ENCODE data around the gene AJAP1. TPM values are rescaled to one million over a fixed set of nuclear protein-coding genes. Genes with fewer than 3 reads are reported as not detected.

AJAP1 gene
- total RNA-seq, 3 donors from 2014 or later, result 0.16 to 0.66 (median 0.44) TPM

- H3K9me3 ChIP-seq, result peaks cover 0 to 11% of the 10 kb centered on the region in 2 donors
- no peak for DNase-seq (ENCODE audit: low spot score in 2 of 2)
- intact Hi-C loops (cut with DNase I; ENCODE audit: low total_unique reads), result no loop called here
- H3K27ac ChIP-seq, result no peak overlapping the region
- no peaks in the 10 kb centered on the region for H3K4me1 ChIP-seq
- peaks cover 0 to 17% of the 10 kb centered on the region in 2 donors for H3K27me3 ChIP-seq
- no peak for TF ChIP-seq CTCF (IDR thresholded peaks at IDR 0.05)
- no peak for TF ChIP-seq POLR2A (IDR thresholded peaks at IDR 0.05)
- TF ChIP-seq POLR2AphosphoS5 (IDR thresholded peaks at IDR 0.05), result no peak
- no peaks in the 10 kb centered on the region for H3K36me3 ChIP-seq
- no peak overlapping the region for H3K4me3 ChIP-seq
These were observed 80.4 kb downstream of the AJAP1 start for GRCh38 chr1:4734791-4735190.

GRCh38 chr1:4736254-4736653 lies 81.8 kb downstream of the AJAP1 start:
- intact Hi-C loops (cut with DNase I; ENCODE audit: low total_unique reads), result no loop called here
- Histone ChIP-seq H3K27ac (no peak overlapping the region), H3K36me3 (no peaks in the 10 kb centered on the region), H3K4me1 (no peaks in the 10 kb centered on the region), H3K4me3 (no peak overlapping the region), H3K9me3 (peaks cover 0 to 11% of the 10 kb centered on the region in 2 donors), H3K27me3 (peaks cover 0 to 17% of the 10 kb centered on the region in 2 donors)
- TF ChIP-seq POLR2AphosphoS5 (IDR thresholded peaks at IDR 0.05) (no peak), CTCF (IDR thresholded peaks at IDR 0.05) (no peak), POLR2A (IDR thresholded peaks at IDR 0.05) (no peak)
- DNase-seq (ENCODE audit: low spot score in 2 of 2), result no peak

- no peak for DNase-seq (ENCODE audit: low spot score in 2 of 2)
- Histone ChIP-seq H3K4me3 (no peak overlapping the region), H3K27me3 (peaks cover 0 to 5% of the 10 kb centered on the region in 2 donors), H3K9me3 (peaks cover 0 to 11% of the 10 kb centered on the region in 2 donors), H3K36me3 (no peaks in the 10 kb centered on the region), H3K4me1 (no peaks in the 10 kb centered on the region), H3K27ac (no peak overlapping the region)
- intact Hi-C loops (cut with DNase I; ENCODE audit: low total_unique reads), result no loop called here
- TF ChIP-seq CTCF (IDR thresholded peaks at IDR 0.05), result no peak
- no peak for TF ChIP-seq POLR2A (IDR thresholded peaks at IDR 0.05)
- TF ChIP-seq POLR2AphosphoS5 (IDR thresholded peaks at IDR 0.05), result no peak
These were observed 87.5 kb downstream of the AJAP1 start for GRCh38 chr1:4741876-4742423.

- H3K27ac ChIP-seq, result no peak overlapping the region
- no peaks in the 10 kb centered on the region for H3K9me3 ChIP-seq
- TF ChIP-seq POLR2AphosphoS5 (IDR thresholded peaks at IDR 0.05) (no peak), CTCF (IDR thresholded peaks at IDR 0.05) (no peak), POLR2A (IDR thresholded peaks at IDR 0.05) (no peak)
- H3K4me3 ChIP-seq, result no peak overlapping the region
- DNase-seq (ENCODE audit: low spot score in 2 of 2), result no peak
- no peaks in the 10 kb centered on the region for H3K27me3 ChIP-seq
- H3K36me3 ChIP-seq, result no peaks in the 10 kb centered on the region
- intact Hi-C loops (cut with DNase I; ENCODE audit: low total_unique reads), result no loop called here
- no peaks in the 10 kb centered on the region for H3K4me1 ChIP-seq
These were observed 89.8 kb downstream of the AJAP1 start for GRCh38 chr1:4743978-4744750.

GRCh38 chr1:4745560-4745959 lies 91.2 kb downstream of the AJAP1 start:
- TF ChIP-seq CTCF (IDR thresholded peaks at IDR 0.05), result no peak
- TF ChIP-seq POLR2A (IDR thresholded peaks at IDR 0.05), result no peak
- TF ChIP-seq POLR2AphosphoS5 (IDR thresholded peaks at IDR 0.05), result no peak
- no peaks in the 10 kb centered on the region for H3K27me3 ChIP-seq
- intact Hi-C loops (cut with DNase I; ENCODE audit: low total_unique reads), result no loop called here
- H3K9me3 ChIP-seq, result no peaks in the 10 kb centered on the region
- DNase-seq (ENCODE audit: low spot score in 2 of 2), result no peak
- H3K4me3 ChIP-seq, result no peak overlapping the region
- no peaks in the 10 kb centered on the region for H3K36me3 ChIP-seq
- no peak overlapping the region for H3K27ac ChIP-seq
- no peaks in the 10 kb centered on the region for H3K4me1 ChIP-seq

All from breast epithelium (tissue), 4 donors.